SU-DHL-6 (cell line): Measurements from ENCODE around the gene ZBTB16.

Experiments
- H2AFZ ChIP-seq: fragments of 200-600 bp; sonication (generic); 2 replicates; pipeline ENCODE4 v1.6.1; 2014; ENCODE audit warnings: low read depth, mild to moderate bottlenecking, moderate library complexity, mixed read lengths, antibody characterized with exemption, low read length; ENCODE audit not compliant: severe bottlenecking
- H3F3A ChIP-seq: fragments of 200-600 bp; shearing (Covaris generic); 2 replicates; pipeline ENCODE4 v1.6.0; 2016; ENCODE audit warnings: antibody characterized with exemption, mild to moderate bottlenecking; ENCODE audit not compliant: insufficient read depth
- H3K27ac ChIP-seq: fragments of 200-600 bp; sonication (generic); 2 replicates; pipeline ENCODE4 v1.5.1; 2016; ENCODE audit warnings: low read depth, mild to moderate bottlenecking, low read length, moderate library complexity, mixed read lengths
- H3K27me3 ChIP-seq: fragments of 200-600 bp; sonication (generic), shearing (Covaris generic); 2 replicates; pipeline ENCODE4 v1.6.0; 2014; ENCODE audit warnings: mild to moderate bottlenecking, low read length
- H3K36me3 ChIP-seq: fragments of 200-600 bp; sonication (generic); 2 replicates; pipeline ENCODE4 v1.6.1; 2014; ENCODE audit warnings: mild to moderate bottlenecking, low read length, mixed read lengths
- H3K4me2 ChIP-seq: fragments of 300-600, 200-600 bp; shearing (Covaris generic), sonication (generic); 2 replicates; pipeline ENCODE4 v1.6.0; 2014; ENCODE audit warnings: low read length, low read depth, mild to moderate bottlenecking; ENCODE audit not compliant: poor library complexity, severe bottlenecking
- H3K4me3 ChIP-seq: fragments of 200-600 bp; sonication (generic); 2 replicates; pipeline ENCODE4 v1.5.1; 2014; ENCODE audit warnings: antibody characterized with exemption, low read length, mild to moderate bottlenecking, mixed read lengths; ENCODE audit not compliant: insufficient read depth, poor library complexity, severe bottlenecking
- H3K79me2 ChIP-seq: fragments of 200-600 bp; sonication (generic); 2 replicates; pipeline ENCODE4 v1.6.1; 2014; ENCODE audit warnings: mild to moderate bottlenecking, low read length, moderate library complexity; ENCODE audit not compliant: insufficient read depth
- H3K9ac ChIP-seq: fragments of 200-600 bp; sonication (generic); 2 replicates; pipeline ENCODE4 v1.7.0; 2014; ENCODE audit warnings: mild to moderate bottlenecking, low read length
- H3K9me2 ChIP-seq: fragments of 200-600 bp; sonication (generic); replicated peaks from 2 replicates; pipeline ENCODE4 v1.6.1; 2014; ENCODE audit warnings: low read length; ENCODE audit not compliant: insufficient read depth
- H3K9me3 ChIP-seq: fragments of 200-600 bp; sonication (generic); 2 replicates; pipeline ENCODE4 v1.6.1; 2014; ENCODE audit warnings: low read length, mixed read lengths; ENCODE audit not compliant: insufficient read depth
- H4K20me1 ChIP-seq: fragments of 200-600 bp; sonication (generic); 2 replicates; pipeline ENCODE4 v1.6.1; 2014; ENCODE audit warnings: low read depth, mild to moderate bottlenecking, antibody characterized with exemption, low read length, moderate library complexity, mixed read lengths
- EZH2phosphoT487 ChIP-seq: fragments of 200-600 bp; sonication (generic), shearing (Covaris generic); conservative IDR thresholded peaks from 2 replicates; pipeline ENCODE4 v1.6.1; 2018; ENCODE audit warnings: mild to moderate bottlenecking, antibody characterized with exemption, low read length, moderate library complexity, mixed read lengths
- TF ChIP-seq, protein P1 (sequence below): fragments of 200-600 bp; sonication (generic); IDR thresholded peaks from one replicate; pipeline ENCODE4 v1.5.1; 2017; ENCODE audit warnings: antibody characterized with exemption, mild to moderate bottlenecking, low read length, moderate library complexity; ENCODE audit not compliant: insufficient read depth, poor library complexity, severe bottlenecking

ZBTB16 gene

DNA sequence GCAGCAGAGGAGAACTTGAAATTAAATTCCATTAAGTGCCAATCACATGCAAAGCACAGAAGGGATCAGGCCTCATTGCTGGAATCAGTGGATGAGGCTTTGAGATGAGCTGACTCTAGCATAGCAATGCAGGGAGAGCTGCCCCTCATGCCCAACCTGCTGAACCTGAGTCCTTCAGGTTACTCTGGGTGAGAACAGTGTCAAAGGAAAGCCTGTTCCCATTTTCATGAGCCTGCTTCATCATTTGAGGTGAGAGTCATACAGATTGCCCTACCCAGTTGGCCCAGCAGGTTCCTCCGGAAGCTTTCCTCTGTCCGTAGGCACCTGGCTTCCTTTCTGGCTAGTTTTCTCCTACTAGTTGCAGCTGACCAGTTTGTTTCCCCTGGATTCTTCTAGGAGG lies 25.9 kb upstream of the ZBTB16 start:
- Histone ChIP-seq H3K4me2 (no peak overlapping the region), H3F3A (no peaks in the 10 kb centered on the region), H3K4me3 (no peak overlapping the region), H3K9me2 (no peaks in the 10 kb centered on the region), H3K9me3 (no peaks in the 10 kb centered on the region), H3K27me3 (no peaks in the 10 kb centered on the region), H4K20me1 (no peaks in the 10 kb centered on the region), H2AFZ (no peak overlapping the region), H3K9ac (no peak overlapping the region), H3K27ac (no peak overlapping the region), H3K36me3 (no peaks in the 10 kb centered on the region), H3K79me2 (no peaks in the 10 kb centered on the region)
- TF ChIP-seq, protein P1, sequence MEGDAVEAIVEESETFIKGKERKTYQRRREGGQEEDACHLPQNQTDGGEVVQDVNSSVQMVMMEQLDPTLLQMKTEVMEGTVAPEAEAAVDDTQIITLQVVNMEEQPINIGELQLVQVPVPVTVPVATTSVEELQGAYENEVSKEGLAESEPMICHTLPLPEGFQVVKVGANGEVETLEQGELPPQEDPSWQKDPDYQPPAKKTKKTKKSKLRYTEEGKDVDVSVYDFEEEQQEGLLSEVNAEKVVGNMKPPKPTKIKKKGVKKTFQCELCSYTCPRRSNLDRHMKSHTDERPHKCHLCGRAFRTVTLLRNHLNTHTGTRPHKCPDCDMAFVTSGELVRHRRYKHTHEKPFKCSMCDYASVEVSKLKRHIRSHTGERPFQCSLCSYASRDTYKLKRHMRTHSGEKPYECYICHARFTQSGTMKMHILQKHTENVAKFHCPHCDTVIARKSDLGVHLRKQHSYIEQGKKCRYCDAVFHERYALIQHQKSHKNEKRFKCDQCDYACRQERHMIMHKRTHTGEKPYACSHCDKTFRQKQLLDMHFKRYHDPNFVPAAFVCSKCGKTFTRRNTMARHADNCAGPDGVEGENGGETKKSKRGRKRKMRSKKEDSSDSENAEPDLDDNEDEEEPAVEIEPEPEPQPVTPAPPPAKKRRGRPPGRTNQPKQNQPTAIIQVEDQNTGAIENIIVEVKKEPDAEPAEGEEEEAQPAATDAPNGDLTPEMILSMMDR, result no peak
- TF ChIP-seq EZH2phosphoT487, result no peak

- Histone ChIP-seq H3K9ac (no peak overlapping the region), H4K20me1 (no peaks in the 10 kb centered on the region), H3K79me2 (no peaks in the 10 kb centered on the region), H3F3A (no peaks in the 10 kb centered on the region), H3K36me3 (no peaks in the 10 kb centered on the region), H3K4me2 (no peak overlapping the region), H3K4me3 (no peak overlapping the region), H3K27ac (no peak overlapping the region), H3K27me3 (no peaks in the 10 kb centered on the region), H3K9me3 (no peaks in the 10 kb centered on the region), H3K9me2 (no peaks in the 10 kb centered on the region), H2AFZ (no peak overlapping the region)
- no peak for TF ChIP-seq EZH2phosphoT487
- TF ChIP-seq, protein P1, result no peak
Measured at GRCh38 chr11:114034956-114035355, 24.6 kb upstream of the ZBTB16 start.

DNA sequence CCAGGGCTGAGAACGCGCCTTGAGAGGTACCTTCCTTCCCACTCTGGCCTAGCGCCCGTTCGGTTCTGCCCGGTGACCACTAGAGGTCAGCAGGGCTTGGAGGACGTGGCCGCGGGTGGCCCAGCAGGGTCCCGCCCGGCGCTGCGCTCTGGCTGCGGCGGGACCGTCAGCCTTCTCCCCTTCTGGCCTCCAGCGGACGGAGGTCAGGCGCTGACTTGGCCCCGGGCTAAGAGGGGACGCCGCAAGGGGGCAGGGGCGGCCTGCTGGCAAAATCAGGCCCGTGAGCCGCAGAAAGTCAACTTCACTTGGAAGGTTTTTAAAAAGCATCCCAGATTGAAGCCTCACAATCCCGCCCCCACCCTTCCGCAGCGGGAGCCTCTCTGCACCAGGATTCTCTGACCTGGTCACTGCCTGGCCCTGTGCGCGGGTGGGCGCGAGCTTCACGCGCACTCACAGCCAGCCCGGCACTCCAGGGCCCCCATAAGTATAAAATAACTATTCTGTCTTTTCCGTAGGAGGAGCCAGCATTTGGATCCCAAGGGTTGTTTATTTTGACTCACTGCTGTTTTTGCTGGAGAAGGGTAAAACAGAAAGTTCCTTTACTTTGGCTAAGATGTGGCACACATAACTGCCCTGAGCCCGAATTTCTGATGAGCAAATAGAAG lies 23.2 kb upstream of the ZBTB16 start:
- Histone ChIP-seq H3K4me2 (no peak overlapping the region), H3K36me3 (no peaks in the 10 kb centered on the region), H3K9me3 (no peaks in the 10 kb centered on the region), H3K4me3 (no peak overlapping the region), H3F3A (no peaks in the 10 kb centered on the region), H3K27ac (no peak overlapping the region), H3K27me3 (no peaks in the 10 kb centered on the region), H3K9ac (no peak overlapping the region), H3K79me2 (no peaks in the 10 kb centered on the region), H4K20me1 (no peaks in the 10 kb centered on the region), H3K9me2 (no peaks in the 10 kb centered on the region), H2AFZ (no peak overlapping the region)
- TF ChIP-seq, protein P1, result no peak
- TF ChIP-seq EZH2phosphoT487, result no peak

- TF ChIP-seq EZH2phosphoT487, result no peak
- TF ChIP-seq, protein P1, result no peak
- Histone ChIP-seq H3K9me2 (no peaks in the 10 kb centered on the region), H4K20me1 (no peaks in the 10 kb centered on the region), H3K79me2 (no peaks in the 10 kb centered on the region), H3K27me3 (no peaks in the 10 kb centered on the region), H3K36me3 (no peaks in the 10 kb centered on the region), H3K27ac (no peak overlapping the region), H3F3A (no peaks in the 10 kb centered on the region), H3K4me2 (no peak overlapping the region), H3K9me3 (no peaks in the 10 kb centered on the region), H3K4me3 (no peak overlapping the region), H3K9ac (no peak overlapping the region), H2AFZ (no peak overlapping the region)
Measured at GRCh38 chr11:114036958-114037357, 22.6 kb upstream of the ZBTB16 start.
